PC-3 (cell line): Measurements from ENCODE around the gene SPIRE1. TPM values are rescaled to one million over a fixed set of nuclear protein-coding genes. Genes with fewer than 3 reads are reported as not detected.

Experiments used
- ATAC-seq: fragments of 200-7000 bp; cut with Tn5 transposase; 2 replicates; pipeline ENCODE4 v1.9.1; 2020; ENCODE audit warnings: mild to moderate bottlenecking, moderate library complexity
- BruUV-seq: library from RNA; stranded (reverse); fragments of 400-500 nt; replicated peaks from 2 replicates; lab custom pipeline; 2021; lab: Mats Ljungman, UMichigan
- CTCF ChIA-PET: fragments of 300-600 bp; sonication (Branson Sonifier 250); formaldehyde crosslinking; loops from one replicate; lab custom pipeline; 2022; ENCODE audit warnings: antibody characterized with exemption; lab: Charles Lee
- POLR2A ChIA-PET: fragments of 300-600 bp; sonication (Branson Sonifier 250); formaldehyde crosslinking; loops from one replicate; lab custom pipeline; 2022; ENCODE audit warnings: antibody characterized with exemption; ENCODE audit not compliant: unreplicated experiment; lab: Charles Lee
- DNase-seq: peaks from one replicate; pipeline ENCODE4 v3.0.0-alpha.2; 2015
- H2AFZ ChIP-seq: fragments of 300-600 bp; sonication (generic); 2 replicates; pipeline ENCODE4 v1.6.0; 2016; ENCODE audit warnings: antibody characterized with exemption, low read length
- H3F3A ChIP-seq: fragments of 300-600 bp; sonication (generic); one replicate; pipeline ENCODE4 v1.6.0; 2017; ENCODE audit warnings: antibody characterized with exemption, low read length, control low read depth, mild to moderate bottlenecking; ENCODE audit not compliant: unreplicated experiment
- H3K27ac ChIP-seq: fragments of 300-600 bp; sonication (generic); 2 replicates; pipeline ENCODE4 v1.5.1; 2016; ENCODE audit warnings: mild to moderate bottlenecking, low read length
- H3K27me3 ChIP-seq: fragments of 300-600 bp; sonication (generic); 2 replicates; pipeline ENCODE4 v1.6.1; 2016; ENCODE audit warnings: low read length, mixed read lengths
- H3K36me3 ChIP-seq: fragments of 300-600 bp; sonication (generic); 2 replicates; pipeline ENCODE4 v1.6.1; 2016; ENCODE audit warnings: low read depth, mixed run types, low read length, mixed read lengths
- H3K4me1 ChIP-seq: fragments of 300-600 bp; sonication (generic); 2 replicates; pipeline ENCODE4 v1.5.1; 2016; ENCODE audit warnings: low read length; ENCODE audit not compliant: insufficient read depth
- H3K4me2 ChIP-seq: fragments of 300-600 bp; sonication (generic); 2 replicates; pipeline ENCODE4 v1.6.0; 2016; ENCODE audit warnings: low read length
- H3K4me3 ChIP-seq: fragments of 300-600 bp; sonication (generic); 2 replicates; pipeline ENCODE4 v1.5.1; 2016; ENCODE audit warnings: mild to moderate bottlenecking, low read length, mixed read lengths
- H3K79me2 ChIP-seq: fragments of 300-600 bp; sonication (generic); 2 replicates; pipeline ENCODE4 v1.6.1; 2017; ENCODE audit warnings: low read length, mixed read lengths
- H3K9ac ChIP-seq: fragments of 300-600 bp; sonication (generic); 2 replicates; pipeline ENCODE4 v1.6.0; 2016; ENCODE audit warnings: mild to moderate bottlenecking, low read length
- H3K9me2 ChIP-seq: fragments of 300-600 bp; sonication (generic); replicated peaks from 2 replicates; pipeline ENCODE4 v1.6.1; 2016; ENCODE audit warnings: mixed run types, low read length, mixed read lengths
- H3K9me3 ChIP-seq: fragments of 300-600 bp; sonication (generic); 2 replicates; pipeline ENCODE4 v1.6.1; 2016; ENCODE audit warnings: low read length, mixed read lengths
- H4K20me1 ChIP-seq: fragments of 300-600 bp; sonication (generic); 2 replicates; pipeline ENCODE4 v1.6.1; 2016; ENCODE audit warnings: low read length, mixed read lengths
- CTCF ChIP-seq: fragments of 300-600 bp; sonication (generic); conservative IDR thresholded peaks from 2 replicates; pipeline ENCODE4 v1.5.1; 2017; ENCODE audit warnings: antibody characterized with exemption, low read depth, mild to moderate bottlenecking, low read length
- EZH2 ChIP-seq: fragments of 300-600 bp; sonication (generic); IDR thresholded peaks from one replicate; pipeline ENCODE4 v1.6.1; 2017; ENCODE audit warnings: antibody characterized with exemption, mild to moderate bottlenecking, low read length; ENCODE audit not compliant: unreplicated experiment
- EZH2phosphoT487 ChIP-seq: fragments of 300-600 bp; sonication (generic); IDR thresholded peaks from 2 replicates; pipeline ENCODE4 v1.6.1; 2018; ENCODE audit warnings: mild to moderate bottlenecking, antibody characterized with exemption, low read length, borderline replicate concordance
- intact Hi-C: fragments of 100-400 bp; cut with micrococcal nuclease; formaldehyde crosslinking; loops from 2 replicates; pipeline ENCODE4 v1.9.0; 2023
- total RNA-seq: library from RNA; depleted of rRNA; stranded (reverse); fragments of >200 nt; gene quantifications from 2 replicates; pipeline ENCODE4 v1.2.3, GENCODE V29; 2014

The SPIRE1 gene
- total RNA-seq, 1 experiment from 2014 or later: 32.4 TPM

- no peak overlapping the region for H2AFZ ChIP-seq
- intact Hi-C loops: loop anchor here (2.0 kb wide), 2 partner anchors 19 to 59 kb away; partner anchors contain the start of gene SPIRE1
- ChIA-PET CTCF (interaction anchor here (0.5 to 0.6 kb wide), 3 partner anchors 61 to 1126 kb away, joined by 3 to 4 read pairs (median 4); partner anchors contain the start of gene FAM210A), POLR2A (interaction anchor here (0.6 to 0.7 kb wide), 3 partner anchors 18 to 283 kb away, joined by 3 to 10 read pairs (median 6); no protein-coding TSS in a partner anchor)
- peaks cover 57% of the 10 kb centered on the region for H3K79me2 ChIP-seq
- no peaks in the 10 kb centered on the region for H3K27me3 ChIP-seq
- peaks cover 48% of the 10 kb centered on the region for H3K4me1 ChIP-seq
- TSS peak; percentile 83 for BruUV-seq
- H3K36me3 ChIP-seq: no peaks in the 10 kb centered on the region
- H3K9ac ChIP-seq: no peak overlapping the region
- no peaks in the 10 kb centered on the region for H3K9me3 ChIP-seq
- TF ChIP-seq CTCF (no peak), EZH2phosphoT487 (no peak), EZH2 (no peak)
- H3K27ac ChIP-seq: peak overlapping the region; percentile 59
- H3K4me3 ChIP-seq: no peak overlapping the region
- no peaks in the 10 kb centered on the region for H3K9me2 ChIP-seq
- peaks cover 4% of the 10 kb centered on the region for H3F3A ChIP-seq
- no peak for DNase-seq
- no peaks in the 10 kb centered on the region for H4K20me1 ChIP-seq
- ATAC-seq: no peak
- peak overlapping the region; percentile 42 for H3K4me2 ChIP-seq
Measured at GRCh38 chr18:12599966-12600365, 57.9 kb downstream of the SPIRE1 start.

DNA sequence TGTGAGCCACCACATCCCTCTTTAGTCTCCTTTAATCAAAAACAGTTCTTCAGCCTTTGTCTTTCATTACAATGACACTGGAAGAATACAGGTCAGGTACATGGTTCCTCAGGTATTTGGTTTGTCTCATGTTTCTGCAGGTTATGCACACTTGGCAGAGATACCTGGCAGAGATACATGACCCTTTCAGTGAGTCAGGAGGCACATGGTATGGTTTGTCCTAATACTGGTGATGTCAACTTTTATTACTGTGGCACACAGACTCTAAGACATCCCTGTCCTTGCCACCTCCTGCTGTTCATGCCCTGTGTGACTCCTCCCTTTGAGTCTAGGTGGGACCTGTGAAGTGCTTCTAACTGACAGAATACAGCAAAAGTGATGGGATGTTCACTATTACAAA, 58.4 kb downstream of the SPIRE1 start:
- Histone ChIP-seq H2AFZ (no peak overlapping the region), H3K4me1 (peaks cover 48% of the 10 kb centered on the region), H3K27ac (peak overlapping the region; percentile 59), H4K20me1 (no peaks in the 10 kb centered on the region), H3K4me3 (no peak overlapping the region), H3K27me3 (no peaks in the 10 kb centered on the region), H3K9me3 (no peaks in the 10 kb centered on the region), H3K9me2 (no peaks in the 10 kb centered on the region), H3K4me2 (peak overlapping the region; percentile 55), H3K36me3 (no peaks in the 10 kb centered on the region), H3K79me2 (peaks cover 54% of the 10 kb centered on the region), H3F3A (peaks cover 4% of the 10 kb centered on the region), H3K9ac (no peak overlapping the region)
- BruUV-seq: no TSS peak
- no peak for TF ChIP-seq CTCF
- TF ChIP-seq EZH2phosphoT487: no peak
- no peak for TF ChIP-seq EZH2
- ChIA-PET POLR2A (no interaction called here), CTCF (interaction anchor here (0.5 kb wide), 1 partner anchor 1127 kb away, joined by 4 read pairs; the partner anchor contains the start of gene FAM210A)
- ATAC-seq (peak; percentile 81), DNase-seq (peak; percentile 92)
- intact Hi-C loops: loop anchor here (2.0 kb wide), 2 partner anchors 19 to 59 kb away; partner anchors contain the start of gene SPIRE1
